Fibroblast of villous mesenchyme (primary cell): ENCODE results near the gene MBOAT7. TPM values are rescaled to one million over a fixed set of nuclear protein-coding genes. Genes with fewer than 3 reads are reported as not detected.
A peak's percentile ranks its signal among the peaks of the same experiment; 100 is the strongest.

Source experiments
- DNase-seq: peaks from one replicate; pipeline ENCODE4 v3.0.0-alpha.2; 2010; ENCODE audit warnings: low read depth
- H3K4me3 ChIP-seq: 2 replicates; pipeline ENCODE4 v1.5.1; 2011; ENCODE audit warnings: low read depth, mild to moderate bottlenecking, low read length
- CTCF ChIP-seq: IDR thresholded peaks from 2 replicates; pipeline ENCODE4 v1.5.1; 2012; ENCODE audit warnings: low read depth, mild to moderate bottlenecking, low read length; ENCODE audit not compliant: insufficient read depth
- total RNA-seq: library from RNA; depleted of rRNA; stranded (reverse); fragments of >200 nt; gene quantifications from 2 replicates; pipeline ENCODE4 v1.2.3, GENCODE V29; 2012

The MBOAT7 gene
- total RNA-seq, 1 donor: 73.4 TPM

DNA sequence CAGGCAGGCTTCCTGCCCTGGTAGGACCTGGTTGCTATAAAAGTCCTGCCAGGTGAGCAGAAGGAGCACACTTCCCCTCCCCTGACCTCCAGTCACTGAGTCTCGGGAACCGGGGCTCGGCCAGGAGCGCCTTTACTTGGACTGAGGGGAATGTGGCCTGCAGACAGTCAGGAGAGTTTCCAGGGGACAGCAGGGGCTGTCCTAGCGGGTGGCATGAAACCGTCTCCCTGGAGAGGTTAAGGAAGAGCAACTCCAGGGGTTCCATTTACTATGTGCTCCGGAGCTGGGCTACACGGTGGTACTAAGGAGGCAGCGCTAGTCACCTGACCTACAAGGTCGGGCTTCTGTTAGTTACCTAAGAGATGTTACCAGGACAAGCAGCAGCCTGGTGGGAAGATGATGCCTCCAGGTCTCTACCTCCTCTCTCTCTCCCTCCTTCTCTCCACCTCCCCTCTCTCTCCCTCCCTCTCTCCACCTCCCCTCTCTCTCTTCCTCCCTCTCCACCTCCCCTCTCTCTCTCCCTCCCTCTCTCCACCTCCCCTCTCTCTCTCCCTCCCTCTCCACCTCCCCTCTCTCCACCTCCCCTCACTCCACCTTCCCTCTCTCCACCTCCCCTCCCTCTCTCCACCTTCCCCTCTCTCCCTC, 55.9 kb downstream of the MBOAT7 start:
- TF ChIP-seq CTCF: no peak
- H3K4me3 ChIP-seq: no peak overlapping the region
- peak; percentile 65 for DNase-seq

DNA sequence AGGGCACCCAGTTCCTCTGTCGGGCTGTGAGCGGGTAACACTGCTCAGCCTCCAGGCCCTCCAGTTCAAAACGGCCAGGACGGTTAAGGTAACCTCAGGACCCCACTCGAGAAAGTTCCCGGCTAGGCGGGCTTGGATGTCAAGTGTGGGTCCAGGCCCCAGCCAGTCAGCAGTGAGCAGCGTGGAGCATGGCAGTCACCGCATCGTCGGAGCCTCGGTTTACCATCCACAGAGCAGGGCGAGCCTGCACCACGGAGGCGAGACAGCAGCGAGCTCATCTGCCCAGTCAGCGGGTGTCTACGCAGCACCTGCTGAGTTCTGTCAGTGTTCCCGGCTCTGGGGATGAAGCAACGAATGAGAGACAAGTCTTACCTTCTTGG, 59.8 kb downstream of the MBOAT7 start:
- H3K4me3 ChIP-seq: no peak overlapping the region
- no peak for DNase-seq
- no peak for TF ChIP-seq CTCF

GRCh38 chr19:54128796-54129616, 60.4 kb downstream of the MBOAT7 start:
- no peak for DNase-seq
- no peak for TF ChIP-seq CTCF
- H3K4me3 ChIP-seq: no peak overlapping the region

GRCh38 chr19:54128441-54128725, 61.0 kb downstream of the MBOAT7 start:
- no peak for TF ChIP-seq CTCF
- no peak overlapping the region for H3K4me3 ChIP-seq
- DNase-seq: no peak

DNA sequence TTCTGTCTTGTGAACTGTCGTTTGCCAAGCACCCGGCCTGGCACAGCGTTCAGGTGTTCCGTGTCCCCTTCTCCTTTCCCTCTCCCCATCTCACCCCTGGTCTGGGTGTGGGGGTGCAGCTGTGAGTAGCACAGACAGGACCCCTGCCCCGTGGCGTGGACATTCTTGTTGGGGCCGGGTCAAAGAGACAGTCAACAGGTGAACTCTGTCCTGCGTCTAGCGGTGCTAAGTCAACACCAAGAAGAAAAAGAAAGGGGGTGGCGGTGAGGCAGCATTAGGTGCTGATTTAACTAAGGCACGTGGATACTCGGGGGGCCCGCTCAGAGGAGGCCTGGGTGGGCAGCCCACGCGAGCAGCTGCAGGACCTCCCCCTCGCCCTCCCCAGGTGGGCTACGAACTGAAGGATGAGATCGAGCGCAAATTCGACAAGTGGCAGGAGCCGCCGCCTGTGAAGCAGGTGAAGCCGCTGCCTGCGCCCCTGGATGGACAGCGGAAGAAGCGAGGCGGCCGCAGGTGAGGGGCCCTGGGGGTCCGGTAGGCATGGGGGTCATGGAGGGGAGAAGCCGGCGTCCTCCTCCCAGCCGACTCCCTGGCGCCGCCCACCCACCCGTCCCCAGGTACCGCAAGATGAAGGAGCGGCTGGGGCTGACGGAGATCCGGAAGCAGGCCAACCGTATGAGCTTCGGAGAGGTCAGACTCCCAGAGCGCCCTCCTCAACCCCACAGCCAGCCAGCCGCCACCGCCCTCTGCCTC, 61.5 kb downstream of the MBOAT7 start:
- no peak overlapping the region for H3K4me3 ChIP-seq
- no peak for DNase-seq
- no peak for TF ChIP-seq CTCF

GRCh38 chr19:54125713-54126112, 63.7 kb downstream of the MBOAT7 start:
- TF ChIP-seq CTCF: no peak
- DNase-seq: no peak
- no peak overlapping the region for H3K4me3 ChIP-seq
